Panc1 (cell line): ENCODE results near the gene CHAF1B. TPM values are rescaled to one million over a fixed set of nuclear protein-coding genes. Genes with fewer than 3 reads are reported as not detected.

Source experiments
- ATAC-seq: fragments of 200-7000 bp; cut with Tn5 transposase; 2 replicates; pipeline ENCODE4 v1.9.1; 2020; ENCODE audit warnings: mild to moderate bottlenecking, moderate library complexity
- BruUV-seq: library from RNA; stranded (reverse); fragments of 400-500 nt; replicated peaks from 2 replicates; lab custom pipeline; 2021; lab: Mats Ljungman, UMichigan
- CTCF ChIA-PET: fragments of 300-600 bp; sonication (Branson Sonifier 250); formaldehyde crosslinking; loops from one replicate; lab custom pipeline; 2022; ENCODE audit warnings: antibody characterized with exemption; lab: Charles Lee
- POLR2A ChIA-PET: fragments of 300-600 bp; sonication (Branson Sonifier 250); formaldehyde crosslinking; loops from one replicate; lab custom pipeline; 2022; ENCODE audit warnings: antibody characterized with exemption; lab: Charles Lee
- DNase-seq: peaks from one replicate; pipeline ENCODE4 v3.0.0-alpha.2; 2010; ENCODE audit warnings: low read depth, low spot score
- H3K27ac ChIP-seq: 2 replicates; pipeline ENCODE4 v1.5.1; 2011; ENCODE audit warnings: mild to moderate bottlenecking, low read length, inconsistent platforms
- H3K27me3 ChIP-seq: fragments of 200-500 bp; sonication (Bioruptor generic); 2 replicates; pipeline ENCODE4 v1.6.0; 2014; ENCODE audit warnings: low read length, inconsistent platforms; ENCODE audit not compliant: control insufficient read depth, insufficient read depth
- H3K36me3 ChIP-seq: fragments of 200-500 bp; sonication (Bioruptor generic); 2 replicates; pipeline ENCODE4 v1.5.1; 2014; ENCODE audit warnings: inconsistent platforms, mild to moderate bottlenecking, low read length, moderate library complexity; ENCODE audit not compliant: control insufficient read depth, insufficient read depth
- H3K4me1 ChIP-seq: 2 replicates; pipeline ENCODE4 v1.5.1; 2011; ENCODE audit warnings: inconsistent platforms, mild to moderate bottlenecking, low read length, moderate library complexity; ENCODE audit not compliant: control insufficient read depth, insufficient read depth
- H3K4me3 ChIP-seq, 2 experiments: 2 replicates each; pipeline ENCODE4 v1.5.1; 2011 to 2012; ENCODE audit warnings: low read depth in 2 of 2, low read length in 2 of 2, mild to moderate bottlenecking in 2 of 2, inconsistent platforms in 1 of 2, moderate library complexity in 1 of 2
- H3K9me3 ChIP-seq: fragments of 200-500 bp; sonication (Bioruptor generic); 2 replicates; pipeline ENCODE4 v1.5.1; 2014; ENCODE audit warnings: low read depth, mild to moderate bottlenecking, inconsistent platforms, low read length, moderate library complexity; ENCODE audit not compliant: control insufficient read depth, insufficient read depth
- CTCF ChIP-seq: fragments of 450-650 bp; IDR thresholded peaks from 2 replicates; pipeline ENCODE4 v1.5.1; 2017; ENCODE audit warnings: mild to moderate bottlenecking
- POLR2AphosphoS5 ChIP-seq: IDR thresholded peaks from 2 replicates; pipeline ENCODE4 v1.6.1; 2012; ENCODE audit warnings: mild to moderate bottlenecking, low read depth, low read length, moderate library complexity
- REST ChIP-seq, 2 experiments: IDR thresholded peaks; 2 replicates each; pipeline ENCODE4 v1.6.1; 2011 to 2012; ENCODE audit warnings: low read depth in 2 of 2, control low read depth in 1 of 2, low read length in 1 of 2, mild to moderate bottlenecking in 1 of 2, moderate library complexity in 1 of 2; ENCODE audit not compliant: insufficient read depth in 1 of 2
- SIN3A ChIP-seq: IDR thresholded peaks from 2 replicates; pipeline ENCODE4 v1.6.1; 2012; ENCODE audit warnings: low read depth, mild to moderate bottlenecking, low read length, moderate library complexity, borderline replicate concordance; ENCODE audit not compliant: insufficient read depth
- TCF7L2 ChIP-seq: IDR thresholded peaks from 2 replicates; pipeline ENCODE4 v1.6.1; 2011; ENCODE audit warnings: mild to moderate bottlenecking, low read depth, low read length, inconsistent platforms
- in situ Hi-C: cut with HindIII; loops from 2 replicates; pipeline ENCODE4 v1.10.0; 2016; ENCODE audit warnings: low sequenced_read_pairs, low pct_unique_long_range_greater_than_20kb
- intact Hi-C: fragments of 100-400 bp; cut with micrococcal nuclease; formaldehyde crosslinking; loops from one replicate; pipeline ENCODE4 v1.10.0; 2022; ENCODE audit not compliant: unreplicated experiment
- total RNA-seq: library from RNA; stranded (reverse); gene quantifications from one replicate; pipeline ENCODE4 v1.2.1, GENCODE V29; 2021; ENCODE audit not compliant: unreplicated experiment

CHAF1B gene
- total RNA-seq, 1 experiment from 2014 or later, result 18.4 TPM

GRCh38 chr21:36349315-36349714 is 35.9 kb upstream of the CHAF1B start:
- DNase-seq, result no peak
- in situ Hi-C loops (no loop called here), intact Hi-C loops (no loop called here)
- peaks cover 15% of the 10 kb centered on the region for H3K36me3 ChIP-seq
- no peaks in the 10 kb centered on the region for H3K4me1 ChIP-seq
- ATAC-seq, result no peak
- BruUV-seq, result no TSS peak
- H3K9me3 ChIP-seq, result no peaks in the 10 kb centered on the region
- TF ChIP-seq REST (IDR thresholded peaks at IDR 0.05; ENCODE audit: insufficient read depth in 1 of 2, low read depth in 2 of 2, low read length in 1 of 2) (no peak), TCF7L2 (no peak), POLR2AphosphoS5 (no peak), CTCF (no peak), SIN3A (no peak)
- H3K27ac ChIP-seq, result no peak overlapping the region
- H3K4me3 ChIP-seq, result no peak overlapping the region
- ChIA-PET CTCF (no interaction called here), POLR2A (no interaction called here)
- H3K27me3 ChIP-seq, result no peaks in the 10 kb centered on the region

GRCh38 chr21:36350282-36350910 is 34.8 kb upstream of the CHAF1B start:
- Histone ChIP-seq H3K27me3 (no peaks in the 10 kb centered on the region), H3K4me3 (no peak overlapping the region), H3K36me3 (peaks cover 11% of the 10 kb centered on the region), H3K27ac (no peak overlapping the region), H3K9me3 (no peaks in the 10 kb centered on the region), H3K4me1 (no peaks in the 10 kb centered on the region)
- ATAC-seq (no peak), DNase-seq (no peak)
- in situ Hi-C loops, result no loop called here
- ChIA-PET CTCF (interaction anchor here (0.7 kb wide), 1 partner anchor 114 kb away, joined by 5 read pairs; no protein-coding TSS in a partner anchor), POLR2A (no interaction called here)
- no peak for TF ChIP-seq SIN3A
- TF ChIP-seq POLR2AphosphoS5, result no peak
- no TSS peak for BruUV-seq
- intact Hi-C loops, result no loop called here
